Activated naive CD8-positive, alpha-beta T cell treated with anti-CD3 and anti-CD28 coated beads, Interleukin-2, amount 10 ng/mL, durations not matched to agents 7 days and 5 days (primary cell): ENCODE data around the gene LEUTX. TPM values are rescaled to one million over a fixed set of nuclear protein-coding genes. Genes with fewer than 3 reads are reported as not detected.

Experiments used
- ATAC-seq: fragments of 150-1000 bp; cut with Tn5 transposase; one replicate; pipeline ENCODE4 v1.10.0; 2021; ENCODE audit warnings: low read depth, moderate library complexity
- POLR2A ChIA-PET: fragments of 350-600 bp; sonication (Branson Sonifier 250); formaldehyde crosslinking; loops from one replicate; lab custom pipeline; 2021; ENCODE audit warnings: antibody characterized with exemption; lab: Charles Lee
- DNase-seq: peaks from one replicate; pipeline ENCODE4 v3.0.0; 2021
- H3K27ac Mint-ChIP-seq: one replicate; pipeline ENCODE4 v1.8.0; 2022; ENCODE audit warnings: mild to moderate bottlenecking, mixed read lengths
- H3K27me3 Mint-ChIP-seq: one replicate; pipeline ENCODE4 v1.8.0; 2022; ENCODE audit warnings: mild to moderate bottlenecking, moderate library complexity, mixed read lengths
- H3K36me3 Mint-ChIP-seq: one replicate; pipeline ENCODE4 v1.8.0; 2021; ENCODE audit warnings: mild to moderate bottlenecking, mixed read lengths
- H3K4me1 Mint-ChIP-seq: one replicate; pipeline ENCODE4 v1.8.0; 2021; ENCODE audit warnings: mixed read lengths
- H3K4me3 Mint-ChIP-seq: one replicate; pipeline ENCODE4 v1.8.0; 2022; ENCODE audit warnings: mild to moderate bottlenecking, moderate library complexity, mixed read lengths
- H3K9me3 Mint-ChIP-seq: one replicate; pipeline ENCODE4 v1.8.0; 2021; ENCODE audit warnings: mixed read lengths
- total RNA-seq, 2 experiments: library from RNA; stranded (reverse); gene quantifications; one replicate each; pipeline ENCODE4 v1.2.3, GENCODE V29; 2021

The LEUTX gene
- total RNA-seq, 2 experiments from 2014 or later = not detected

DNA sequence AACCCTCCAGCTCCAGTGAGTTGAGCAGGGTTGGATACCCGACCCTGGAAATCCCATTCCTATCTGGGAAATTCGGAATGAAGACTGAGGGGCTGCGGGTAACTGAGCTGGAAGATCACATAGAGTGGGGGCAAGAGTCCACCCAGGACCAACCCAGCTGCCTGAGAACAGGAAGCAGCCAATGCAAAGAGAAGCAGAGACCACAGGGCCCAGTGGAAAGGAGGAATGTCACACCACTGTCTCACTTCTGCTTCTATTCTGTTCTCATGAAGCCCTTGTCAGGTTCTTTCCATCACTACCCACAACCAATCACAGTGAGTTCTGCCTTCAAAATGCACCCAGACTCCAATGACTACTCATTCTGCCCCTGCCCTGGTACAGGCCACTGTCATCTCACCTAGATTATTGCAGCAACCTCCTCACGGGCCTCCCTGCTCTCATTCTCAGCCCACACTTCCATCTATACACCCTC, 40.0 kb downstream of the LEUTX start:
- ATAC-seq (no peak), DNase-seq (no peak)
- H3K27ac Mint-ChIP-seq = no peak overlapping the region
- H3K9me3 Mint-ChIP-seq = peaks cover 1% of the 10 kb centered on the region
- POLR2A ChIA-PET = no interaction called here
- peaks cover 4% of the 10 kb centered on the region for H3K4me1 Mint-ChIP-seq
- H3K27me3 Mint-ChIP-seq = no peaks in the 10 kb centered on the region
- H3K36me3 Mint-ChIP-seq = peaks cover 9% of the 10 kb centered on the region
- no peak overlapping the region for H3K4me3 Mint-ChIP-seq

DNA sequence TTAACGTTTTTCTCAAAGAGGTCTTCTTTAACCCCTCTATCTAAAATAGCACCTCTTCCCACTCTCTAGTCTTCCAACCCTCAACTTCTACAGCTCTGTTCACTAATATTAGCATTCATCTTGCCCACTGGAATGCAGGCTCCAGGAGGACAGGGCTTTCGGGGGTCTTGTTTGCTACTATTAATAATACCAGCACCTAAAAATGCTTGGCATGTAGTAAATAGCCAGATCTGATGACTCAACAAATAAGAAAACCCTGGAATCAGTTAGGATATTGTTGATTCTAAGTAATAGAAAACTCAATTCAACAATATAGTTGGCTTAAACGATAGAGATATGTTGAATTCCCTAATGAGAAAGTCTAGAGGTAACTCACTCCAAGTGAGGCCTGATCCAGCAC, 41.1 kb downstream of the LEUTX start:
- H3K9me3 Mint-ChIP-seq = peaks cover 1% of the 10 kb centered on the region
- H3K4me3 Mint-ChIP-seq = no peak overlapping the region
- no peak for ATAC-seq
- H3K27me3 Mint-ChIP-seq = no peaks in the 10 kb centered on the region
- POLR2A ChIA-PET = no interaction called here
- DNase-seq = no peak
- no peak overlapping the region for H3K27ac Mint-ChIP-seq
- peaks cover 9% of the 10 kb centered on the region for H3K36me3 Mint-ChIP-seq
- peaks cover 5% of the 10 kb centered on the region for H3K4me1 Mint-ChIP-seq

DNA sequence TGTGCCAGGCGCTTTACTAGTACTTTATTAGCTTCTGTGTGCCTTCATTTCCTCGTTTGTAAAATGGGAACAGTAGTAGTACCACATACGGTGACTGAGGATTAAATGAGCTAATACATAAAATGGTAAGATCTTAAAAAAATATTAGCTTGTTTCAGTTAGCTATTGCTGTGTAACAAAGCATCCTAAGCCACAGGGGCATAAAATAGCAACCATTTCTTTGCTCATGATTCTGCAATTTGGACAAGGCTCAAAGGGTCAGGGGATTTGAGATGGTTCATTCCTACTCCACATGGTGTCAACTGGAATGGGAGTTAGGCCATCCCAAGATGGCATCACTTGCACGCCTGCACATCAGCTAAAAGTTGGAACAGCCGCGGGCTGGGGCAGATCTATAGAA, 42.0 kb downstream of the LEUTX start:
- Mint-ChIP-seq H3K9me3 (peaks cover 1% of the 10 kb centered on the region), H3K27ac (no peak overlapping the region), H3K27me3 (no peaks in the 10 kb centered on the region), H3K36me3 (peaks cover 9% of the 10 kb centered on the region), H3K4me1 (peaks cover 5% of the 10 kb centered on the region), H3K4me3 (no peak overlapping the region)
- POLR2A ChIA-PET = no interaction called here
- no peak for DNase-seq
- ATAC-seq = no peak

DNA sequence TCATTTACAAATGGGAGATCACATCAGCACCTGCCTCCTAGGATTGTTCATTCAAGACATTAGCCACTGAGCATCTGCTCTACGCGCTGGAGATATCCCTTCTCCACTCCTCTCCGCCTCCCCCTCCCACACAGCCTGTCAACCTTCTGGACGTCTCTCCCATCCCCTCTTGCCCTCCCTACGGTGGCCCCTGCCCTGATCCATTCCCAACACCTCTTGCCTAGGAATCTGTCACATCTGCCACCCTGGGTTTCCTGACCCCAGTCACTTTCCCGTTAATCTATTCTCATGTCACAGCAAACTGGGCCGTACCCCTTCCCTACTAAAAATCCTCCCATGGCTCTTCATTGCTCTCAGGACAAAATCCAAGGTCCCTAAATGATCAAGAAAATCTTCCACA, 45.0 kb downstream of the LEUTX start:
- no peaks in the 10 kb centered on the region for H3K27me3 Mint-ChIP-seq
- peaks cover 1% of the 10 kb centered on the region for H3K9me3 Mint-ChIP-seq
- DNase-seq (no peak), ATAC-seq (no peak)
- H3K4me1 Mint-ChIP-seq = peaks cover 10% of the 10 kb centered on the region
- H3K27ac Mint-ChIP-seq = no peak overlapping the region
- peaks cover 14% of the 10 kb centered on the region for H3K36me3 Mint-ChIP-seq
- H3K4me3 Mint-ChIP-seq = no peak overlapping the region
- POLR2A ChIA-PET = interaction anchor here (2.1 kb wide), 1 partner anchor 10 kb away, joined by 20 read pairs; the partner anchor contains the start of gene DYRK1B

DNA sequence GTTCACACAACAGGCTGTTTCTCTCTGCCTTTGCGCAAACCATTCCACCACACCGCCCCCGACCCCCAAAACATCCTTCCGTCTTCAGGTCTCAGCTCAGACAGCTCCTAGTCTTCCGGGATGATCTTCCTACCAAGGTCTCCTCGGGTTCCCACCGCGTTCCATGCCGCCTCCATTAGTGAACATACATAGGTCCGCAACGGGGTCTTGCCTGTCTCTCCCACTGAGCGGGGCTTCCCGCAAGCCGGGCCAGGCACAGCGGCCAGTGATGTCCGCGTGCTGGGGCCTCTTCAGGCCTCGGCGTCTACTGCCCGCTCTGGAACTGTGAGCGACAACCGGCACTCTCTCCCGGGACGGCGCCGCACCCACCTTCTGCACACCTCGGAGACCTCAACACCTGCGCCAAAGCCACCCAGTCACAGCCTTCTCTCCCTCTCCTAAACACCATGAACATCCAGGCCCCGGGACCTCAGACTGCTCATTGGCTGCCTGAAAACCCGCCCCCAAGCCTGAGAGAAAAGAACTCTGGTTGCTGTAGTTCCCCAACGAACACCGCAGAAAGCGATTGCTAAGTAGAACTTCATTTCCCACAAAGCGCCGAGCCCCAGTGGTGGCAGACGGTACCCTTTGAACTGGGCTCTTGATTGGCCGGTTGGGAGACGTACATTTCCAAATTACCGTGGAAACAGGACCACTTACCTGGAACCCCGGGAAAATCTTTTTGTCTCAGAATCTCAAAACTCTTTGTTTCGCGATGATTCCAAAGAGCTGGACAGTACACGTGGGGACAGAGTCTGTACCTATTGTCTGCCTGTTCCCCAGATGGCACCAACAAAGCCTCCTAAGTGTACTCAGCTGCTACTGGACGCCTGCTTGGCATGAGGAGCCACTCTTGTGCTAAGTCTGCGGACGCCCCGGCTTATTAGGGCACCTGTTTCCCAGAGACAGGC, 45.8 kb downstream of the LEUTX start:
- Mint-ChIP-seq H3K27ac (no peak overlapping the region), H3K36me3 (peaks cover 17% of the 10 kb centered on the region), H3K9me3 (peaks cover 1% of the 10 kb centered on the region), H3K27me3 (no peaks in the 10 kb centered on the region), H3K4me1 (peaks cover 9% of the 10 kb centered on the region), H3K4me3 (no peak overlapping the region)
- DNase-seq (peak; percentile 76), ATAC-seq (peak; percentile 98)
- POLR2A ChIA-PET = interaction anchor here (0.5 to 2.1 kb wide), 3 partner anchors 9 to 925 kb away, joined by 3 to 20 read pairs (median 4); partner anchors contain the start of genes DYRK1B and ZNF546

DNA sequence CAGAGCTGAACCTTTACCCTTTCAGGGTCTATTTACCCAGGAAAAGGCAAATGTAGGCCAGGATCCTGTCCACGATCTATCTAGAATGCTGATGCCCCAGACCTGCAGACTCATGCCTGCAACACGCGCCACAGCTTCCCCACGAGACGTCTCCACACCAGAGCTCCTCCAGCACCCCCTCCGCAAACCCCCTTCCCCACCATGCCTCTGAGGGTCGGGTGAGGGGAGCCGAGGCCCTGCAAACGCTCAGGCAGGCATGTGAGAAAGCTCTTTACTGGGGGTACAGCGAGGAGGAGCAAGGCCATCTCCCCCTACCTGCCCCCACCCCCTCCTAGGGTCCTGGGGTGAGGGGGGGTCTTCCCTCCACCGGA, 46.4 kb downstream of the LEUTX start:
- Mint-ChIP-seq H3K36me3 (peaks cover 17% of the 10 kb centered on the region), H3K4me3 (peak overlapping the region; percentile 18), H3K27me3 (no peaks in the 10 kb centered on the region), H3K4me1 (peaks cover 9% of the 10 kb centered on the region), H3K9me3 (peaks cover 1% of the 10 kb centered on the region), H3K27ac (no peak overlapping the region)
- no peak for DNase-seq
- ATAC-seq = no peak
- POLR2A ChIA-PET = interaction anchor here (0.5 to 2.1 kb wide), 3 partner anchors 9 to 924 kb away, joined by 3 to 20 read pairs (median 4); partner anchors contain the start of genes DYRK1B and ZNF546

DNA sequence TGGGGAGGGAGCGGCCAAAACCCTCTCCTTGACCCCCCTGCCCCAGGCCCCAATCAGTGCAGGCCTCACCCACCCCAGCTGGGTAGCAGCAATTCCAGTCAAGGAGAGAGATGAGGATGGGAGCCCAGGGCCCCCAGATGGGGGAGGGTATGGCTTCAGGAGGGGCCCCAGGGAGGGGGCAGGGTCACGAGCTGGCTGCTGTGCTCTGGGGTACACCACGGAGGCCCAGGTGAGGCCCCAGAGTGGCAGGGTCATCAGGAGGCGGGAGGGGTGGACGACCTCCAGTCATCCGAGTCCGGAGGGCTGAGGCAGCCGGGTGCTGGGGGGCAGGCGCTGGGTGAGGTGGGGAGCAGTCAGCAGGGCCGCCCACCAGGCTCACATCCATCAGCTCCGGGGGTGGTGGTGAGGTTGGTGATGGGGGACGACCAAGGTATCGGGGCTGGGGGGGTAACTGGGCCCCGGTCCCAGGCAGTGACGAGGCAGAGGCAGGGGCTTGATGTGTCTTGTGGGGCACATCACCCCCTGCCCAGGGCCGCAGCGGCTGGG, 47.0 kb downstream of the LEUTX start:
- Mint-ChIP-seq H3K27ac (no peak overlapping the region), H3K4me1 (peaks cover 9% of the 10 kb centered on the region)
- POLR2A ChIA-PET = interaction anchor here (2.1 kb wide), 1 partner anchor 8 kb away, joined by 20 read pairs; the partner anchor contains the start of gene DYRK1B

DNA sequence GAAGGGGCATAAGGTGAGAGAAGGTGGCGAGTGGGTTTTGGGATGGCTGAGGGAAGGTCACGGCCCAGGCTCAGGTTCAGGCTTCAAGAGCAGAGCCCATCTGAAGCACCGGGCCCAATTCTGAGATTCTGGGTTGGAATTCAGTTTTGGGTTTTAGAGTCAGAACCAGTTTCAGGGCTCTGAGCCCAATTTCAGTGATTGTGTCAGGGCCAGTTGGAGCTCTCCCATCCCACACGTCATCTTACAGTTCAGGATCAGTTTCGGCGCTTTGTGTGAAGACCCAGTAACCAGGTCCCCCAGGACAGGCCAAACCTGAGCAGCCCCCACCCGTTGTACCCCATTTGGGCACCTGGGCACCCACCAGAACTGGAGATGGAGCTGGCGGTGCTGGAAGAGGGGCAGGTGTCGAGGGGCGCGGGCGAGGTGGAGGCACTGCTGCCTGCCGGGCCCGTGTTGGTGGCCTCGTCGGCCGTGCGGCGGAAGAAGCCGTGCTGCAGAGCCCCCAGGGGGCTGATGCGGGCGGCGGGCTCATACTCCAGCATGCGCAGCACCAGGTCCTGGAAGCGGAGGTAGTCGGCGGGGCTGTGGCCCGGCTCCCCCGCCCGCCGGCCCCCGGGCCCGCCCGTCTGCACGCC, 47.8 kb downstream of the LEUTX start:
- H3K27ac Mint-ChIP-seq = no peak overlapping the region
- H3K4me1 Mint-ChIP-seq = peaks cover 11% of the 10 kb centered on the region
- POLR2A ChIA-PET = no interaction called here
- no peaks in the 10 kb centered on the region for H3K9me3 Mint-ChIP-seq
- H3K4me3 Mint-ChIP-seq = no peak overlapping the region
- ATAC-seq = no peak
- no peaks in the 10 kb centered on the region for H3K27me3 Mint-ChIP-seq
- H3K36me3 Mint-ChIP-seq = peaks cover 14% of the 10 kb centered on the region
- DNase-seq = no peak

More for the DNA sequence above, 47.0 kb downstream of the LEUTX start:
- Mint-ChIP-seq H3K9me3 (peaks cover 1% of the 10 kb centered on the region), H3K4me3 (no peak overlapping the region), H3K27me3 (no peaks in the 10 kb centered on the region), H3K36me3 (peaks cover 14% of the 10 kb centered on the region)
- no peak for ATAC-seq
- no peak for DNase-seq

DNA sequence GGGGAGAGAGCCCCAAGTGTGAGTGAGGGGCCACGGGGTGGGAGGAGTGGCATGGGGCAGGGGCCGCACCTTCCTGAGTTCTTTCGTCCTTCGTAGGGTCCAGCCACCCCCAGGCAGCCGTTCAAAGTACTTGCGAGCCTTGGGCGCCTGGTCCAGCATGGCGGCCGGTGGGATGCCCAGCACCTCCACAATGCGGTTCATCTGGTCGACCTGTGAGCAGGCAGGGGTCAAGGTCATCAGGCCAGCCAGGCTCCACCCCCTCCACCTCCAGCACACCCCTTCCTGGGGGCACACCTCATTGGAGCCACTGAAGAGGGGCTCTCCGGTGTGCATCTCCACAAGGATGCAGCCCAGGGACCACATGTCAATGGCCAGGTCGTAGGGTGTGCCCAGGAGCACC, 48.6 kb downstream of the LEUTX start:
- Mint-ChIP-seq H3K4me3 (no peak overlapping the region), H3K9me3 (no peaks in the 10 kb centered on the region), H3K27ac (no peak overlapping the region), H3K4me1 (peaks cover 15% of the 10 kb centered on the region), H3K36me3 (peaks cover 14% of the 10 kb centered on the region), H3K27me3 (no peaks in the 10 kb centered on the region)
- DNase-seq = no peak
- no peak for ATAC-seq
- POLR2A ChIA-PET = no interaction called here

DNA sequence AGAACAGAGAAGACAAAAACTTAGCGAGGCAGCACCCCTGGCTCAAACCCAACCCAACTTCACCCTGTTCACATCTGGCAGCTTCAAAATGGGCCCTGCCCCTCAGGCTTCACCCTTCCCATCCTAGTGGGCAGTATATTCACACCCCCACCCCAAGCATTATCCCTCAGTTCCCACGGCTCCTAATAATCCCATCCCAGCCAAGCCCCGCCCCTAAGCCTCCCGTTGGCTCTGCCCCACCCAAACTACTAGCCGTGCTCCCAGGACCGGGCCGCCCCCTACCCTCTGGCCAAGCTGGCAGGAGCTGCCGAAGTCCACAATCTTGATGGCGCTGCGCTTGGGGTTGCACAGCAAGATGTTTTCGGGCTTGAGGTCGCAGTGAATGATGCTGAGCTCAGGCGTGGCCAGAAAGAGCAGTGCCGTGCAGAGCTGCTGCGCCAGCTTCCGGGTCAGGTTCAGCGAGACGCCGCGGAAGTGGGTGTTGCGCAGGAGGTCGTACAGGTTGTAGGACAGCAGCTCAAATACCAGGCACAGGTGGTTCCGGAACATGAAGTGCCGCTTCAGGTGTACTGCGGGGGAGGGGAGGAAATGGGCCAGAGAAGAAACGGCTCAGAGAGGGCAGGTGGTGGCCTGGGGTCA, 49.5 kb downstream of the LEUTX start:
- Mint-ChIP-seq H3K27ac (peak overlapping the region; percentile 17), H3K27me3 (no peaks in the 10 kb centered on the region), H3K36me3 (peaks cover 17% of the 10 kb centered on the region), H3K4me3 (no peak overlapping the region), H3K4me1 (peaks cover 24% of the 10 kb centered on the region), H3K9me3 (no peaks in the 10 kb centered on the region)
- POLR2A ChIA-PET = interaction anchor here (0.8 kb wide), 1 partner anchor 17 kb away, joined by 4 read pairs; no protein-coding TSS in a partner anchor
- ATAC-seq (no peak), DNase-seq (no peak)

DNA sequence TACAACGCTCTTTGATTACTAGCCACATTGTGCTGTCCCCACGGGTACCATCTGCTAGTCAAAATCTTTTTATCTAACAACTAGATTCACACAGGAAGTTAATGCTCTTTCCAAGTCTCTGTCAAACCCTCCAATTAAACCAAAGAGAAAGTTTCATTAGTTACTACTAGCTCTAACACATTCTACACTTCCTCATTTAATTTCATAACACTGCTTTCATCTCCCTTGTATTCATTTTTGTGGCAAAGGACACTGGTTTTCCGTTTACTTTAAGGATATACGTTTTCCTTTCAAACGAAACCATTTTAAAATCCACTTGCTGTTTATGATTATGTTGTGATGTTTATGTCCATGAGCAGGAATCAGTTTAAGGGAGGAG, 50.0 kb downstream of the LEUTX start:
- POLR2A ChIA-PET = interaction anchor here (0.7 to 0.8 kb wide), 2 partner anchors 16 to 32 kb away, joined by 3 to 4 read pairs; no protein-coding TSS in a partner anchor
- H3K36me3 Mint-ChIP-seq = peaks cover 17% of the 10 kb centered on the region
- ATAC-seq = no peak
- H3K4me1 Mint-ChIP-seq = peaks cover 24% of the 10 kb centered on the region
- H3K27ac Mint-ChIP-seq = peak overlapping the region; percentile 16
- no peak overlapping the region for H3K4me3 Mint-ChIP-seq
- no peaks in the 10 kb centered on the region for H3K9me3 Mint-ChIP-seq
- H3K27me3 Mint-ChIP-seq = no peaks in the 10 kb centered on the region
- no peak for DNase-seq

DNA sequence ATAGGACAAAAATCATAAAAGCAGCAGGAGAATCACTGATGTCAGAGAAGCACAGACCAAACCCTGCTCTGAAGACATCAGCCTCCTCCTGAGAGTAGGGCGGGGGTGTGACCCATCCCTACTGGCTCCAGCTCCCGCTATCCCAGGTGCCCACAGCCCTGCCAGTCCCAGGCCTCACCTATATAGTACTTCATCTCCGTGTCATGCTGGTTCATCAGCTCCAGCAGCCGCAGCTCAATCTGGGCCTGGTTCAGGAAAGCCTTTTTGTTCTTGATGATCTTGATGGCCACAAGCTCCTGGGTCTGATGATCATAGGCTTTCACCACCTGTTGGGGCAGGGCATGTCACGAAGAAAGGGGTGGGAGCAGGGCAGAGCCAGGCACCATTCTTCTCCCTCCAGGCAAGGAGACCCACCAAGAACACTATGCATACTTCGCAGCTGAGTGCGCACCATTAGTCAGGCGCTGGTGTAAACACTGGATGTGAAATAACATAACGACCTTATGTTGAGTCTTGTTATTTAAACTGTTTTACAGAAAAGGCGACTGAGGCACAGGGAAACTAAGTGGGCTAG, 51.1 kb downstream of the LEUTX start:
- Mint-ChIP-seq H3K27ac (no peak overlapping the region), H3K36me3 (peaks cover 19% of the 10 kb centered on the region), H3K4me1 (peaks cover 30% of the 10 kb centered on the region), H3K4me3 (no peak overlapping the region), H3K9me3 (no peaks in the 10 kb centered on the region), H3K27me3 (no peaks in the 10 kb centered on the region)
- POLR2A ChIA-PET = interaction anchor here (0.7 kb wide), 1 partner anchor 904 kb away, joined by 3 read pairs; no protein-coding TSS in a partner anchor
- ATAC-seq (no peak), DNase-seq (no peak)
